Measurements from ENCODE around the gene CERK.

GRCh38 chr22:46727813-46728364, 10.2 kb downstream of the CERK start:
- TF ChIP-seq TCF7L2 (IDR thresholded peaks at IDR 0.05; ENCODE audit: low read depth, low read length) (no peak), CTCF (IDR thresholded peaks at IDR 0.05) (no peak), SIN3A (IDR thresholded peaks at IDR 0.05; ENCODE audit: borderline replicate concordance, insufficient read depth, low read depth, low read length) (no peak)
- TF ChIP-seq, protein P1, sequence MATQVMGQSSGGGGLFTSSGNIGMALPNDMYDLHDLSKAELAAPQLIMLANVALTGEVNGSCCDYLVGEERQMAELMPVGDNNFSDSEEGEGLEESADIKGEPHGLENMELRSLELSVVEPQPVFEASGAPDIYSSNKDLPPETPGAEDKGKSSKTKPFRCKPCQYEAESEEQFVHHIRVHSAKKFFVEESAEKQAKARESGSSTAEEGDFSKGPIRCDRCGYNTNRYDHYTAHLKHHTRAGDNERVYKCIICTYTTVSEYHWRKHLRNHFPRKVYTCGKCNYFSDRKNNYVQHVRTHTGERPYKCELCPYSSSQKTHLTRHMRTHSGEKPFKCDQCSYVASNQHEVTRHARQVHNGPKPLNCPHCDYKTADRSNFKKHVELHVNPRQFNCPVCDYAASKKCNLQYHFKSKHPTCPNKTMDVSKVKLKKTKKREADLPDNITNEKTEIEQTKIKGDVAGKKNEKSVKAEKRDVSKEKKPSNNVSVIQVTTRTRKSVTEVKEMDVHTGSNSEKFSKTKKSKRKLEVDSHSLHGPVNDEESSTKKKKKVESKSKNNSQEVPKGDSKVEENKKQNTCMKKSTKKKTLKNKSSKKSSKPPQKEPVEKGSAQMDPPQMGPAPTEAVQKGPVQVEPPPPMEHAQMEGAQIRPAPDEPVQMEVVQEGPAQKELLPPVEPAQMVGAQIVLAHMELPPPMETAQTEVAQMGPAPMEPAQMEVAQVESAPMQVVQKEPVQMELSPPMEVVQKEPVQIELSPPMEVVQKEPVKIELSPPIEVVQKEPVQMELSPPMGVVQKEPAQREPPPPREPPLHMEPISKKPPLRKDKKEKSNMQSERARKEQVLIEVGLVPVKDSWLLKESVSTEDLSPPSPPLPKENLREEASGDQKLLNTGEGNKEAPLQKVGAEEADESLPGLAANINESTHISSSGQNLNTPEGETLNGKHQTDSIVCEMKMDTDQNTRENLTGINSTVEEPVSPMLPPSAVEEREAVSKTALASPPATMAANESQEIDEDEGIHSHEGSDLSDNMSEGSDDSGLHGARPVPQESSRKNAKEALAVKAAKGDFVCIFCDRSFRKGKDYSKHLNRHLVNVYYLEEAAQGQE (IDR thresholded peaks at IDR 0.05; ENCODE audit: insufficient read depth in 1 of 2, low read depth in 2 of 2, low read length in 1 of 2) = no peak
